Stomach (tissue), 9 donors: ENCODE data around the gene RSU1. TPM values are rescaled to one million over a fixed set of nuclear protein-coding genes. Genes with fewer than 3 reads are reported as not detected.
A peak's percentile ranks its signal among the peaks of the same experiment; 100 is the strongest.

Experiments
- DNase-seq, 2 donors: peaks; one replicate each; pipeline versions ENCODE4 v3.0.0 to v3.0.0-alpha.2; 2013 to 2019
- H3K27ac ChIP-seq, 5 donors: fragments of 200-600 bp in 4 of 5; sonication (generic) in 4 of 5; one replicate each; pipeline ENCODE4 v1.5.1; 2013 to 2019; ENCODE audit warnings: mild to moderate bottlenecking in 1 of 5, moderate library complexity in 1 of 5
- H3K27me3 ChIP-seq, 3 donors: fragments of 200-600 bp; sonication (generic); one replicate each; pipeline ENCODE4 v1.5.1; 2017 to 2019; ENCODE audit warnings: mixed run types in 1 of 3
- H3K36me3 ChIP-seq, 4 donors: fragments of 200-600 bp; sonication (generic); 1 replicate in 3 of 4; 2 replicates in 1 of 4; pipeline ENCODE4 v1.5.1; 2016 to 2019
- H3K4me1 ChIP-seq, 4 donors: fragments of 200-600 bp; sonication (generic); one replicate each; pipeline ENCODE4 v1.5.1; 2016 to 2019
- H3K4me3 ChIP-seq, 4 donors: fragments of 200-600 bp; sonication (generic) in 3 of 4; one replicate each; pipeline ENCODE4 v1.5.1; 2016 to 2019; ENCODE audit warnings: mild to moderate bottlenecking in 1 of 4
- H3K9me3 ChIP-seq, 4 donors: fragments of 200-600 bp; sonication (generic); one replicate each; pipeline ENCODE4 v1.5.1; 2016 to 2019
- EP300 ChIP-seq: sonication (generic); formaldehyde crosslinking; IDR thresholded peaks from one replicate; pipeline ENCODE4 v1.6.1; 2017; ENCODE audit warnings: antibody characterized with exemption
- POLR2A ChIP-seq, 4 donors: fragments of 450-650 bp; IDR thresholded peaks; one replicate each; pipeline ENCODE4 v1.6.1; 2016; ENCODE audit warnings: antibody characterized with exemption in 4 of 4, control low read depth in 2 of 4, mild to moderate bottlenecking in 1 of 4, moderate library complexity in 1 of 4
- POLR2AphosphoS5 ChIP-seq, 3 donors: sonication (generic); formaldehyde crosslinking; IDR thresholded peaks; one replicate each; pipeline ENCODE4 v1.6.1; 2016; ENCODE audit warnings: antibody characterized with exemption in 3 of 3
- WGBS, 5 donors: extraction: QIAGEN DNeasy Blood & Tissue Kit in 3 of 5; methylation state at CpG; one replicate each; pipeline versions ENCODE4 v1.1.5 to v1.1.7; 2013 to 2018; 5-methylcytosine and 5-hydroxymethylcytosine counted together
- intact Hi-C: fragments of 100-400 bp; cut with DNase I; formaldehyde crosslinking; loops from one replicate; pipeline ENCODE4 v1.15.1; 2023; ENCODE audit warnings: low total_unique reads
- polyA plus RNA-seq, 3 donors: library from polyadenylated mRNA; stranded (reverse); fragments of 200-250 nt; gene quantifications; one replicate each; pipeline ENCODE4 v1.2.3, GENCODE V29; 2013
- total RNA-seq, 5 donors: library from RNA; depleted of rRNA; stranded (reverse); fragments of >200 nt; gene quantifications; one replicate each; pipeline versions ENCODE4 v1.1.0 to v1.2.3, GENCODE V29; 2014 to 2016
- TF ChIP-seq, protein P1 (sequence below), 7 experiments: fragments of 450-650 bp in 4 of 7; fragments of 200-600 bp in 3 of 7; sonication (generic) in 3 of 7; IDR thresholded peaks; one replicate each; pipeline ENCODE4 v1.5.1; 2016 to 2019; ENCODE audit warnings: antibody characterized with exemption in 7 of 7, control low read depth in 2 of 7, mild to moderate bottlenecking in 1 of 7
- donor health status: healthy with polysubstance abuse.
- donor health status: Bipolar disorder and iron deficiency.
- donor health status: healthy.

The RSU1 gene
- total and polyA plus RNA-seq, 8 donors: 8.7 to 43.8 (median 40.4) TPM

DNA sequence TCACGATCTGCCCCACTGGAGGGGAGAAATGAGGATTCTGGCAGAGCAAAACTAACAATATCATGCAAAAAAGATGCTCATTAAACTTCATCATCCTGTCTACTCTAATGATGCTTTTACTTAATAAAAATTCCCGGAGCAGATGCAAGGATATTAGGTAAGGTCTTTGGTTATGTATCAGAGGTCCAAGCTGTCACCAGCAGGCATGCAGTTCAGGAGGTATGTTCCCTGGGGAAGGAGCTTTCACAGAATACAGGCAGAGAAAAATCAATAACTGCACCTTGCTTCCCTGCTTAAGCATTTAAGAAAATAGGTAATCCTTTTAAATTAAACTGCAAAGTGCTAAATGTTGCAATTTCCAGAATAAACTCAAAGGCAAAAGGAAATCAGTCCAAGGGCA is 213.9 kb downstream of the RSU1 start:
- no peaks in the 10 kb centered on the region for H3K9me3 ChIP-seq
- intact Hi-C loops: no loop called here
- H3K27ac ChIP-seq: no peak overlapping the region
- 74 to 90% (median 85%) methylated on average over 2 of the region's 2 CpGs for WGBS, 5 donors
- H3K4me1 ChIP-seq: no peaks in the 10 kb centered on the region
- TF ChIP-seq EP300 (no peak), POLR2AphosphoS5 (IDR thresholded peaks at IDR 0.05) (no peak), POLR2A (IDR thresholded peaks at IDR 0.05) (no peak)
- TF ChIP-seq, protein P1, sequence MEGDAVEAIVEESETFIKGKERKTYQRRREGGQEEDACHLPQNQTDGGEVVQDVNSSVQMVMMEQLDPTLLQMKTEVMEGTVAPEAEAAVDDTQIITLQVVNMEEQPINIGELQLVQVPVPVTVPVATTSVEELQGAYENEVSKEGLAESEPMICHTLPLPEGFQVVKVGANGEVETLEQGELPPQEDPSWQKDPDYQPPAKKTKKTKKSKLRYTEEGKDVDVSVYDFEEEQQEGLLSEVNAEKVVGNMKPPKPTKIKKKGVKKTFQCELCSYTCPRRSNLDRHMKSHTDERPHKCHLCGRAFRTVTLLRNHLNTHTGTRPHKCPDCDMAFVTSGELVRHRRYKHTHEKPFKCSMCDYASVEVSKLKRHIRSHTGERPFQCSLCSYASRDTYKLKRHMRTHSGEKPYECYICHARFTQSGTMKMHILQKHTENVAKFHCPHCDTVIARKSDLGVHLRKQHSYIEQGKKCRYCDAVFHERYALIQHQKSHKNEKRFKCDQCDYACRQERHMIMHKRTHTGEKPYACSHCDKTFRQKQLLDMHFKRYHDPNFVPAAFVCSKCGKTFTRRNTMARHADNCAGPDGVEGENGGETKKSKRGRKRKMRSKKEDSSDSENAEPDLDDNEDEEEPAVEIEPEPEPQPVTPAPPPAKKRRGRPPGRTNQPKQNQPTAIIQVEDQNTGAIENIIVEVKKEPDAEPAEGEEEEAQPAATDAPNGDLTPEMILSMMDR (IDR thresholded peaks at IDR 0.05): no peak
- peaks cover 0 to 8% (median 1%) of the 10 kb centered on the region in 4 donors for H3K36me3 ChIP-seq
- H3K4me3 ChIP-seq: no peak overlapping the region
- DNase-seq: no peak
- H3K27me3 ChIP-seq: no peaks in the 10 kb centered on the region

DNA sequence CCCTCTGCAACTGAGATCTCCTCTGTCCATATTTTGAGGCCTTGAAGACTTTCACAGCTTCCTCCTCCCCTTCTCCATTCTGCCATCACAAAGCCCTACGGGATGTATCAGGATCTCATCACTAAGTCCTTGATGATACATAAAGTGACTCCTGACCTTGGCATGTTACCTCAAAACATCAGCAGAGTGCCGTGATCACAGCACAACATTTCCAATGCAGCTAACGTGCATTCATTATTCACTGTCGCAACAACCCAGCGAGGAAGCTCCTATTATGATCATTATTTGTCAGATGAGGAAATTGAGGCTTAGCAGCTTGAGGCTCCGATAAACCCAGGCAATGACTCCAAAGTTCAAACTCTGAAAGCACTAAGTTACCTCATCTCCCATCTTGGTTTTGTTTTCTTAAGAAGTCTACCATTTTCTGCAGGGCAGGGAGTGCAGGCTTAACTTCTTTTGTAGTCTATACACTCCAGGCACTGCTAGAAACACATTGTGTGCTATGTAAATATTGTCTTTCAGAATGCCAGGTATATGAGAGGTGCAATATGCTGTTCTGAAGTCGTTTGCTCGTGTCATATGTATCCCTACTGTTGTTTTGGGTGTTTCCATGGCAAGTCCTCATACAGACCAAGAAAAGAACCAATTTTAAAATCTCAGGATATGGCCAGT is 215.0 kb downstream of the RSU1 start:
- Histone ChIP-seq H3K27me3 (no peaks in the 10 kb centered on the region), H3K27ac (no peak overlapping the region), H3K36me3 (peaks cover 0 to 18% (median 11%) of the 10 kb centered on the region in 4 donors), H3K4me3 (no peak overlapping the region), H3K9me3 (no peaks in the 10 kb centered on the region), H3K4me1 (no peaks in the 10 kb centered on the region)
- whole genome bisulfite sequencing, 5 donors: 62 to 72% (median 67%) methylated on average over 8 of the region's 8 CpGs
- intact Hi-C loops: no loop called here
- TF ChIP-seq, protein P1 (IDR thresholded peaks at IDR 0.05): no peak
- TF ChIP-seq POLR2A (IDR thresholded peaks at IDR 0.05) (no peak), POLR2AphosphoS5 (IDR thresholded peaks at IDR 0.05) (no peak), EP300 (no peak)
- DNase-seq: peak in 1 of 2 donors; percentile 28

DNA sequence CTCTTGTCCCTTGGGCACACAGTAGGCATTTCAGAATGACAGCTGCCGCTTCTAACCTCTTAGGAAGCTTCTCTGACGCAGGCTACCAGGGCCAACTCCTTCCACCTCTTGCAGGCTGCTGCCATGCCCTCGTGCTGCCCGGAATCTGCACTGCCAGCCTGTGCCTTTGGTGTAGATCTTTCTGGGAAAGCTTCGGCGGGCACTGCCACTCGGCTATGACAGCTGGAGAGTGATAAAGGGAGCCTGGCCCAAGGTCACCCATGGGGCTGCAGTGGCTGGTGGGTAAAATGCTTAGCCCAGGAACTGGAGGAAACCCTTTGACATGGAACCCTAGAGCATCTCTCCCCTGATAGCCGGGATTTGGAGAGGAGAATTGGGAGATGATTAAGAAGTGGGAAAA is 217.6 kb downstream of the RSU1 start:
- Histone ChIP-seq H3K36me3 (peaks cover 0 to 18% (median 17%) of the 10 kb centered on the region in 4 donors), H3K27me3 (no peaks in the 10 kb centered on the region), H3K9me3 (no peaks in the 10 kb centered on the region), H3K4me1 (no peaks in the 10 kb centered on the region), H3K4me3 (no peak overlapping the region), H3K27ac (no peak overlapping the region)
- intact Hi-C loops: no loop called here
- DNase-seq: no peak
- TF ChIP-seq POLR2AphosphoS5 (IDR thresholded peaks at IDR 0.05): no peak
- TF ChIP-seq POLR2A (IDR thresholded peaks at IDR 0.05): no peak
- TF ChIP-seq, protein P1 (IDR thresholded peaks at IDR 0.05): no peak
- TF ChIP-seq EP300: no peak
- 94 to 99% (median 96%) methylated on average over 8 of the region's 8 CpGs for WGBS, 5 donors

DNA sequence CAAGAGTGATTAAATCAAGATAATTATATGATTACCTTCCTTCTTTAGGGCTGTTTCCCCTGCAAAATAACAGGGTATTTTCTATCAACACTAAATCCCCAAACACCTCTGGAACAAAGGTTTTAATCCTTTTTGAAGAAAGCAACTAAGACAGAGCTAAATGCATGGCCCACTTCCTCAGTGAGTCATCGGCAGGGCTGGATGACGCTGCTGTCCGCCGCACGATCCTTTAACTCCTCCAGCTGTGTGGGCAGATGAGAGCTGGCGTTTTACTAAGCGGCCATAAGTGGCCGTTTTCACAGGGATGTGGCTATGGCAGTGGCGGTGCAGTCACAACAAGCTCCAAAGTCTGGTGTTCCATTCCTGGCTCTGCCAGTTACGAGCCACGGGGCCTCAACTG is 219.6 kb downstream of the RSU1 start:
- Histone ChIP-seq H3K4me1 (no peaks in the 10 kb centered on the region), H3K27me3 (no peaks in the 10 kb centered on the region), H3K36me3 (peaks cover 0 to 31% (median 29%) of the 10 kb centered on the region in 4 donors), H3K9me3 (no peaks in the 10 kb centered on the region), H3K4me3 (no peak overlapping the region), H3K27ac (no peak overlapping the region)
- WGBS, 5 donors: 91 to 97% (median 95%) methylated on average over 11 of the region's 11 CpGs
- intact Hi-C loops: no loop called here
- DNase-seq: no peak
- no peak for TF ChIP-seq POLR2AphosphoS5 (IDR thresholded peaks at IDR 0.05)
- no peak for TF ChIP-seq EP300
- TF ChIP-seq POLR2A (IDR thresholded peaks at IDR 0.05): no peak
- TF ChIP-seq, protein P1 (IDR thresholded peaks at IDR 0.05): no peak
